Lower leg skin (tissue), 3 donors: ENCODE measurements around the gene CPEB2.

ENCODE experiments used
- POLR2A ChIP-seq, 2 donors: fragments of 450-650 bp; IDR thresholded peaks; one replicate each; pipeline ENCODE4 v1.6.1; 2016 to 2017; ENCODE audit warnings: antibody characterized with exemption in 2 of 2, mild to moderate bottlenecking in 1 of 2, moderate library complexity in 1 of 2
- TF ChIP-seq, protein P1 (sequence below), 3 donors: fragments of 450-650 bp; IDR thresholded peaks; one replicate each; pipeline ENCODE4 v1.5.1; 2016; ENCODE audit warnings: antibody characterized with exemption in 3 of 3, mild to moderate bottlenecking in 3 of 3, moderate library complexity in 2 of 3

DNA sequence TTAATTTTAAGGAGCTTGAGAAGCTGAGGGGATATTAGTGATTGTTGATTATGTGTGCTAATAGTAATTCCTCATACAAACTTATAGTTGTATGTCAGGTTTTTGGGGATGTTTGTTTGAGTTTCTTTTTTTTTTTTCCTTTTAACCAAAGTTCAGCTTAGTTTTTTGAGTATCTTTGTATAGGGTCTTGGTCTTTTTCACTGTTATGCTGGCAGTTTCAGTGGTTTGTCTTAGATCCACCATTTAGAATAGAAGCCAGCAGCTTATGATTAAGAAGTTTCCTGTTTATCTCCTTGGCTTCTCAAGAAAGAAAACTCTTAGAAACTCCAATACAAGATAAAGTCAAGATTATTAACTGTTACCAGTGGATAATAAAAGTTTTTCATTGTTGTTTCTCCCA lies 16.1 kb downstream of the CPEB2 start:
- TF ChIP-seq POLR2A (IDR thresholded peaks at IDR 0.05): no peak
- TF ChIP-seq, protein P1, sequence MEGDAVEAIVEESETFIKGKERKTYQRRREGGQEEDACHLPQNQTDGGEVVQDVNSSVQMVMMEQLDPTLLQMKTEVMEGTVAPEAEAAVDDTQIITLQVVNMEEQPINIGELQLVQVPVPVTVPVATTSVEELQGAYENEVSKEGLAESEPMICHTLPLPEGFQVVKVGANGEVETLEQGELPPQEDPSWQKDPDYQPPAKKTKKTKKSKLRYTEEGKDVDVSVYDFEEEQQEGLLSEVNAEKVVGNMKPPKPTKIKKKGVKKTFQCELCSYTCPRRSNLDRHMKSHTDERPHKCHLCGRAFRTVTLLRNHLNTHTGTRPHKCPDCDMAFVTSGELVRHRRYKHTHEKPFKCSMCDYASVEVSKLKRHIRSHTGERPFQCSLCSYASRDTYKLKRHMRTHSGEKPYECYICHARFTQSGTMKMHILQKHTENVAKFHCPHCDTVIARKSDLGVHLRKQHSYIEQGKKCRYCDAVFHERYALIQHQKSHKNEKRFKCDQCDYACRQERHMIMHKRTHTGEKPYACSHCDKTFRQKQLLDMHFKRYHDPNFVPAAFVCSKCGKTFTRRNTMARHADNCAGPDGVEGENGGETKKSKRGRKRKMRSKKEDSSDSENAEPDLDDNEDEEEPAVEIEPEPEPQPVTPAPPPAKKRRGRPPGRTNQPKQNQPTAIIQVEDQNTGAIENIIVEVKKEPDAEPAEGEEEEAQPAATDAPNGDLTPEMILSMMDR (IDR thresholded peaks at IDR 0.05): no peak
